ENCODE measurements around the gene TNNI2.
A peak's percentile ranks its signal among the peaks of the same experiment; 100 is the strongest.

Gene TNNI2

GRCh38 chr11:1821562-1821961, 17.2 kb upstream of the TNNI2 start:
- DNase-seq (ENCODE audit: low read depth), result no peak

- no peak for DNase-seq (ENCODE audit: low read depth)
These were observed 16.0 kb upstream of the TNNI2 start for GRCh38 chr11:1822648-1823375.

- no peak for DNase-seq (ENCODE audit: low read depth)
These were observed 15.2 kb upstream of the TNNI2 start for GRCh38 chr11:1823376-1824220.

- DNase-seq (ENCODE audit: low read depth), result no peak
These were observed 14.4 kb upstream of the TNNI2 start for GRCh38 chr11:1824221-1825038.

- no peak for DNase-seq (ENCODE audit: low read depth)
These were observed 13.6 kb upstream of the TNNI2 start for GRCh38 chr11:1825039-1825740.

GRCh38 chr11:1825785-1826451, 12.9 kb upstream of the TNNI2 start:
- no peak for DNase-seq (ENCODE audit: low read depth)

- no peak for DNase-seq (ENCODE audit: low read depth)
These were observed 12.2 kb upstream of the TNNI2 start for GRCh38 chr11:1826552-1827094.

GRCh38 chr11:1827095-1827813, 11.5 kb upstream of the TNNI2 start:
- DNase-seq (ENCODE audit: low read depth), result no peak

- no peak for DNase-seq (ENCODE audit: low read depth)
These were observed 10.8 kb upstream of the TNNI2 start for GRCh38 chr11:1827931-1828330.

GRCh38 chr11:1828542-1828941, 10.2 kb upstream of the TNNI2 start:
- DNase-seq (ENCODE audit: low read depth), result no peak

GRCh38 chr11:1829039-1829820, 9.6 kb upstream of the TNNI2 start:
- no peak for DNase-seq (ENCODE audit: low read depth)

- no peak for DNase-seq (ENCODE audit: low read depth)
These were observed 8.8 kb upstream of the TNNI2 start for GRCh38 chr11:1830004-1830321.

- no peak for DNase-seq (ENCODE audit: low read depth)
These were observed 8.2 kb upstream of the TNNI2 start for GRCh38 chr11:1830322-1831223.

- no peak for DNase-seq (ENCODE audit: low read depth)
These were observed 7.2 kb upstream of the TNNI2 start for GRCh38 chr11:1831338-1832210.

- peak; percentile 57 for DNase-seq (ENCODE audit: low read depth)
These were observed 6.4 kb upstream of the TNNI2 start for GRCh38 chr11:1832211-1832919.

- no peak for DNase-seq (ENCODE audit: low read depth)
These were observed 5.9 kb upstream of the TNNI2 start for GRCh38 chr11:1832920-1833295.

- no peak for DNase-seq (ENCODE audit: low read depth)
These were observed 4.6 kb upstream of the TNNI2 start for GRCh38 chr11:1834062-1834610.
